Fibroblast of skin of right biceps (primary cell): ENCODE measurements around the gene DDAH2.

Source experiments
- DNase-seq: peaks from one replicate; pipeline ENCODE4 v3.0.0-alpha.2; 2013

The DDAH2 gene

GRCh38 chr6:31687860-31688693 is 41.0 kb downstream of the DDAH2 start:
- DNase-seq: no peak

DNA sequence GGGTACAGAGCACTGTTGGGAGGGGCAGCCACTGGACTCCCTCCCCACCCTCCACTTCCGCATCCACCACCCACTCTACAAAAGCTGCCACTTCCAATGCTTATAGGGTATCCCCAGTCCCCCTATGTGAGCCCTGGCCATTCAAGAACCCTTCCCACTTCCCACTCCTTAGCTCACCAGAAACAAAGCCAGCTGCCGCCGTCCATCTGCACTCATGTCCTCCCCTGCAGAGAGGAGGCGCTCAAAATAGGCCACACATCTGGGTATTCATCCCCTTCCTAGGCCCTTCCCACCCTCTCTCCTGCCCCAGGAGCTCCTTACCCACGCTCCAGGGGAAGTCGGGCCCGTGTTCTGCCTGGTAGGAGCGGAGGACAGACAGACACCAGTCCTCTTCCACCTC is 41.8 kb downstream of the DDAH2 start:
- no peak for DNase-seq

GRCh38 chr6:31686483-31686882 is 42.6 kb downstream of the DDAH2 start:
- no peak for DNase-seq

DNA sequence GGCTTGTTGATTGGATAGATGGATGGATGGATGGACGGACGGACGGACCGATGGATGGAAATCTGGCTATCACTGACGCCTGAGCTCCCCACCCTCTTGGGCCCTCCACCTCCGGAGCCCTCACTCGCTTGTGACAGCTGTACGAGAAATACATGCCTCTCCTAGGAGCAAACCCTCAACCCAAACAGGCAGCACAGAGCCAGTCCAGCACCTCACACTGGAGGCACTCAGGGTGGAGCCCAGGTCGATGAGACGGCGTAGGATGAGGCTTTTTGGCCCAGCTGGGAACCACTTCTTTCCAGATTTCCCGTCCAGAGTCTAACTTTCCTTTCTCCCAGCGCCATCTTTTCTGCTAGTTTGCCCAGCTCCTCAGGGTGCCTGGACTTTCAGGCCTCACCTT is 45.5 kb downstream of the DDAH2 start:
- DNase-seq: no peak

- DNase-seq: peak; percentile 46
These were observed 47.9 kb downstream of the DDAH2 start for GRCh38 chr6:31681135-31681671.

DNA sequence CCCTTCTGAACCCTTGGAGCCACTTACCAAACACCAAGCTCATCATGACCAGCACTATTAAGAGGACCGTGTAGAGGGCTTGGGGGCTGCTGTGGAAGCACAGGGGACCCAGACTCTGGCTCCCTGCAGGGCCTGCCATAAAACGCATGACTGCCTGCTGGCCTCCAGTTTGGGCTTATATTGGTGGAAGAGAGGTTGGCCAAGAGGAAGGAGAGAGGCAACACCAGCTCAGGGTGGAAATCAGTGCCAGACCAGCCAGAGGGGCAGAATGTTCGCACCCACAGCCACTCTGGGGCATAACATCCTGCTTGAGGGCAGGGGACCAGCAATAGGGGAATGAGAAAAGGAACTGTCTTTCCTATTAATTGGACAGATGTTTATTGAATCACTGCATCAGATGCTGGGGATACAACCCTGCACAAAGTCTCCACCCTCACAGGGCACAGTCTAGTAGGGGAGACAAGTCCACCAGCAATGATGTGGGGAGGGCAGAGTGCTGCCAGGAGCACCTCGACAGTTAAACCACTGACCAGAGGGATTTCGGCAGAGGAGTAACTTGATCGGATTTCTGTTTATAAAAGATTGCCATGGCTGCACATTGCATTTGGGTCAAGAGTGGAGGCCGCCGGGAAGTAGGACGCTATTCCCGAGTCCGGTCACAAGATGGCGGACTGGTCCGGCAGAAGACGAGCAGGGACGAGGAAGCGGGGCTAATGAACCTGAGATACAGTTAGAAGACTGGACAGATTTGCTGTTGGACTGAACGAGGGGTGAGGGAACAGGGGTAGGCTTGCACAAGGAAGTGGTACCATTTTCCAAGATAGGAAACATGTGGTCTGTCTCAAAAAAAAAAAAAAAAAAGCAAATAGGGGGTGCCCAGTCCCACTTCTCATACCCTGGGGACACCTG is 48.6 kb downstream of the DDAH2 start, which contains the start of gene LY6G5C:
Gene LY6G5C (minus strand): TSS at position 842 of the 909 bp plus-strand sequence. CDS start 694 bp downstream, at position 148.
- DNase-seq: peak; percentile 81

DNA sequence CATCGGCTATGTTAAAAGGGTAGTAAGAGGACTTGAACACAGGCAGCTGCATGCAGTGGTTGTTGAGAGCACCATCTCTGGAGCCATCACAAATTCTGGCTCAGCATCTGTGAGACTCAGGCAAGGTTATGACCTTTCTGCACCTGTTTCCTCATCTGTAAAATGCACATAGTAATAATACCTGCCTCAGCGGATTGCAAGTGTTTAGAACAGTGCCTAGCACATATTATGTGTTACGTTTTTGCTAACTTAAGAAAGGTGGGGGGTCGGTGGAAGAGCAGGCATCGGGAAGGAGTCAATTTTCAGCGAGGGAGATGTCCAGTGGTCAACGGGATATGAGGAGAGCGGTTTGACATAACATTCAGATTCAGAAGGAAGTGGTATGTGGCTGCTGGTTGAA is 51.1 kb downstream of the DDAH2 start:
- DNase-seq: no peak
